ENCODE data around the gene RALBP1. TPM values are rescaled to one million over a fixed set of nuclear protein-coding genes. Genes with fewer than 3 reads are reported as not detected.

RALBP1 gene
- total RNA-seq, 2 donors from 2014 or later = 22.1 to 29.6 TPM

- no peaks in the 10 kb centered on the region for H3K27me3 ChIP-seq
- 90 to 96% methylated on average over 13 of the region's 13 CpGs for WGBS, 2 donors
- TF ChIP-seq POLR2A (IDR thresholded peaks at IDR 0.05) = no peak
- TF ChIP-seq CTCF (IDR thresholded peaks at IDR 0.05) = no peak
- no peaks in the 10 kb centered on the region for H3K4me1 ChIP-seq
- no peak overlapping the region for H3K4me3 ChIP-seq
- H3K9me3 ChIP-seq = no peaks in the 10 kb centered on the region
- ATAC-seq (no peak), DNase-seq (no peak)
- H3K36me3 ChIP-seq (replicated peaks in 1 of 2; ENCODE audit: insufficient read depth in 1 of 2, low read depth in 2 of 2) = peaks cover 19 to 27% of the 10 kb centered on the region in 2 donors
- no peak overlapping the region for H3K27ac ChIP-seq
- intact Hi-C loops (cut with DNase I) = no loop called here
These were observed 82.1 kb downstream of the RALBP1 start for GRCh38 chr18:9557250-9557943.

GRCh38 chr18:9558387-9559064 is 83.2 kb downstream of the RALBP1 start:
- Histone ChIP-seq H3K9me3 (no peaks in the 10 kb centered on the region), H3K4me1 (no peaks in the 10 kb centered on the region), H3K27me3 (no peaks in the 10 kb centered on the region), H3K27ac (no peak overlapping the region), H3K36me3 (replicated peaks in 1 of 2; ENCODE audit: insufficient read depth in 1 of 2, low read depth in 2 of 2) (peaks cover 12 to 30% of the 10 kb centered on the region in 2 donors), H3K4me3 (no peak overlapping the region)
- WGBS, 2 donors = 81 to 87% methylated on average over 4 of the region's 4 CpGs
- TF ChIP-seq CTCF (IDR thresholded peaks at IDR 0.05) (no peak), POLR2A (IDR thresholded peaks at IDR 0.05) (no peak)
- ATAC-seq (no peak), DNase-seq (no peak)
- intact Hi-C loops (cut with DNase I) = no loop called here

GRCh38 chr18:9559253-9559652 is 83.9 kb downstream of the RALBP1 start:
- Histone ChIP-seq H3K27me3 (no peaks in the 10 kb centered on the region), H3K4me3 (no peak overlapping the region), H3K27ac (no peak overlapping the region), H3K4me1 (no peaks in the 10 kb centered on the region), H3K36me3 (replicated peaks in 1 of 2; ENCODE audit: insufficient read depth in 1 of 2, low read depth in 2 of 2) (peaks cover 11 to 27% of the 10 kb centered on the region in 2 donors), H3K9me3 (no peaks in the 10 kb centered on the region)
- intact Hi-C loops (cut with DNase I) = no loop called here
- TF ChIP-seq POLR2A (IDR thresholded peaks at IDR 0.05) (no peak), CTCF (IDR thresholded peaks at IDR 0.05) (no peak)
- 75 to 80% methylated on average over 6 of the region's 6 CpGs for WGBS, 2 donors
- ATAC-seq (no peak), DNase-seq (no peak)

- Histone ChIP-seq H3K27me3 (no peaks in the 10 kb centered on the region), H3K27ac (no peak overlapping the region), H3K4me1 (no peaks in the 10 kb centered on the region), H3K36me3 (replicated peaks in 1 of 2; ENCODE audit: insufficient read depth in 1 of 2, low read depth in 2 of 2) (peaks cover 6 to 27% of the 10 kb centered on the region in 2 donors), H3K9me3 (no peaks in the 10 kb centered on the region), H3K4me3 (no peak overlapping the region)
- ATAC-seq = no peak
- DNase-seq = no peak
- 77 to 89% methylated on average over 2 of the region's 2 CpGs for WGBS, 2 donors
- no peak for TF ChIP-seq CTCF (IDR thresholded peaks at IDR 0.05)
- TF ChIP-seq POLR2A (IDR thresholded peaks at IDR 0.05) = no peak
- intact Hi-C loops (cut with DNase I) = no loop called here
These were observed 86.4 kb downstream of the RALBP1 start for GRCh38 chr18:9561759-9562158.

Measured in body of pancreas (tissue), 4 donors.